ENCODE data around the gene CFAP221. TPM values are rescaled to one million over a fixed set of nuclear protein-coding genes. Genes with fewer than 3 reads are reported as not detected.

CFAP221 gene
- total and polyA plus RNA-seq, 2 experiments from 2014 or later = 0.42 to 0.65 TPM

DNA sequence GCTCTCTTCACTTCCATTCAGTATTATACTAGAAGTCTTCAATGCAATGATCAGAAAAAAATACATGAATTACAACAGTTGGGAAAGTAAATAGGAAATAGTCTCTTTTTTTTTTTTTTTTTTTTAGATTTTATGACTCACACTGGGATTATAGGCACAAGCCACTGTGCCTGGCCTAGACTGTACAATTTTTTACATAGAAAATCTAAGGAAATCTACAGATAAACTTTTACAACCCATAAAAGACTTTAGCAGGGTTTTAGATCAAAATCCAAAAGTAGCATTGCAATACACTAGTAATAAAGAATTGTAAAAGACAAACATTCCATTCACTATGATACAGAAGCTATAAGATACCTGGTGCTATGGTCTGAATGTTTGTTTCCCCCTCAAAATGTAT is 39.0 kb downstream of the CFAP221 start (continued):
- TF ChIP-seq, protein P1, sequence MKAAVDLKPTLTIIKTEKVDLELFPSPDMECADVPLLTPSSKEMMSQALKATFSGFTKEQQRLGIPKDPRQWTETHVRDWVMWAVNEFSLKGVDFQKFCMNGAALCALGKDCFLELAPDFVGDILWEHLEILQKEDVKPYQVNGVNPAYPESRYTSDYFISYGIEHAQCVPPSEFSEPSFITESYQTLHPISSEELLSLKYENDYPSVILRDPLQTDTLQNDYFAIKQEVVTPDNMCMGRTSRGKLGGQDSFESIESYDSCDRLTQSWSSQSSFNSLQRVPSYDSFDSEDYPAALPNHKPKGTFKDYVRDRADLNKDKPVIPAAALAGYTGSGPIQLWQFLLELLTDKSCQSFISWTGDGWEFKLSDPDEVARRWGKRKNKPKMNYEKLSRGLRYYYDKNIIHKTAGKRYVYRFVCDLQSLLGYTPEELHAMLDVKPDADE (IDR thresholded peaks at IDR 0.05) = no peak
- TF ChIP-seq EZH2 (IDR thresholded peaks at IDR 0.05; ENCODE audit: low read depth, unreplicated experiment) = no peak
- no peak for TF ChIP-seq JUNB (IDR thresholded peaks at IDR 0.05; ENCODE audit: unreplicated experiment)
- TF ChIP-seq CREB1 (CRISPR knock-in tag; IDR thresholded peaks at IDR 0.05; ENCODE audit: low read depth) = no peak
- TF ChIP-seq, protein P2, sequence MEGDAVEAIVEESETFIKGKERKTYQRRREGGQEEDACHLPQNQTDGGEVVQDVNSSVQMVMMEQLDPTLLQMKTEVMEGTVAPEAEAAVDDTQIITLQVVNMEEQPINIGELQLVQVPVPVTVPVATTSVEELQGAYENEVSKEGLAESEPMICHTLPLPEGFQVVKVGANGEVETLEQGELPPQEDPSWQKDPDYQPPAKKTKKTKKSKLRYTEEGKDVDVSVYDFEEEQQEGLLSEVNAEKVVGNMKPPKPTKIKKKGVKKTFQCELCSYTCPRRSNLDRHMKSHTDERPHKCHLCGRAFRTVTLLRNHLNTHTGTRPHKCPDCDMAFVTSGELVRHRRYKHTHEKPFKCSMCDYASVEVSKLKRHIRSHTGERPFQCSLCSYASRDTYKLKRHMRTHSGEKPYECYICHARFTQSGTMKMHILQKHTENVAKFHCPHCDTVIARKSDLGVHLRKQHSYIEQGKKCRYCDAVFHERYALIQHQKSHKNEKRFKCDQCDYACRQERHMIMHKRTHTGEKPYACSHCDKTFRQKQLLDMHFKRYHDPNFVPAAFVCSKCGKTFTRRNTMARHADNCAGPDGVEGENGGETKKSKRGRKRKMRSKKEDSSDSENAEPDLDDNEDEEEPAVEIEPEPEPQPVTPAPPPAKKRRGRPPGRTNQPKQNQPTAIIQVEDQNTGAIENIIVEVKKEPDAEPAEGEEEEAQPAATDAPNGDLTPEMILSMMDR (conservative IDR thresholded peaks at IDR 0.05; ENCODE audit: low read depth in 2 of 2) = no peak
- no peak for TF ChIP-seq ZNF114 (CRISPR knock-in tag; IDR thresholded peaks at IDR 0.05)

DNA sequence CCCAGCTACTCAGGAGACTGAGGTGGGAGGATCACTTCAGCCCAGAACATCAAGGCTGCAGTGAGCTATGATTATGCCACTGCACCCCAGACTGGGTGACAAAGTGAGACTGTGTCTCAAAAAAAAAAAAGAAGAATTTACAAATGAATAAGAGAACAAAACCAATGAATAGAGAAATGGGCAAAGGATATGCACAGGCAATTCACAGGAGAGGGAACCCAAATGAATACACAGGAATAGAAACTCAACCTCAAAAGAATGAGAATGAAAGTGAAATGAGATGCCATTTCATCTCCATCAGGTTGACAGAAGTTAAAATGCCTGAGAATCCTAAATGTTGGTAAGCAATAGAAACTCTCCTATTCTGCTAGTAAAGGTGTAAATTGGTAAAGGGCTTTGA is 40.2 kb downstream of the CFAP221 start:
- Mint-ChIP-seq H3K36me3 (ENCODE audit: low read depth) (peaks cover 3% of the 10 kb centered on the region; the same call in 2 of the 3 replicates), H3K4me3 (no peak overlapping the region), H3K27me3 (ENCODE audit: insufficient read depth, low read depth, poor library complexity) (no peaks in the 10 kb centered on the region), H3K4me1 (peaks cover 3% of the 10 kb centered on the region; the same call in 1 of the 3 replicates), H3K27ac (no peak overlapping the region), H3K9me3 (peaks cover 8% of the 10 kb centered on the region; the same call in 1 of the 3 replicates)
- Histone ChIP-seq H3K4me3 (no peak overlapping the region), H2AFZ (no peak overlapping the region), H3K4me1 (ENCODE audit: insufficient read depth) (no peaks in the 10 kb centered on the region), H3K27me3 (ENCODE audit: insufficient read depth) (no peaks in the 10 kb centered on the region), H3K36me3 (ENCODE audit: insufficient read depth) (no peaks in the 10 kb centered on the region), H3K27ac (ENCODE audit: low read depth) (no peak overlapping the region), H4K20me1 (replicated peaks; ENCODE audit: insufficient read depth) (no peaks in the 10 kb centered on the region), H3K4me2 (no peak overlapping the region), H3K79me2 (replicated peaks; ENCODE audit: insufficient read depth) (no peaks in the 10 kb centered on the region), H3F3A (replicated peaks; ENCODE audit: low read depth) (no peaks in the 10 kb centered on the region), H3K9me2 (ENCODE audit: insufficient read depth) (0 out of 2 replicates have a peak, but pooled peaks cover 2% of the 10 kb centered on the region)
- DNase-seq (ENCODE audit: low spot score) (no peak), ATAC-seq (no peak)
- TF ChIP-seq NANOG (IDR thresholded peaks at IDR 0.05; ENCODE audit: borderline replicate concordance) (no peak), ZNF114 (CRISPR knock-in tag; IDR thresholded peaks at IDR 0.05) (no peak), POLR2AphosphoS5 (IDR thresholded peaks at IDR 0.05; ENCODE audit: low read depth) (no peak), ZNF331 (CRISPR knock-in tag; IDR thresholded peaks at IDR 0.05; ENCODE audit: low read depth) (no peak), EZH2 (IDR thresholded peaks at IDR 0.05; ENCODE audit: low read depth, unreplicated experiment) (no peak), CREB1 (CRISPR knock-in tag; IDR thresholded peaks at IDR 0.05; ENCODE audit: low read depth) (no peak), STAT1 (IDR thresholded peaks at IDR 0.05; ENCODE audit: unreplicated experiment) (no peak), JUNB (IDR thresholded peaks at IDR 0.05; ENCODE audit: unreplicated experiment) (no peak), EZH2phosphoT487 (IDR thresholded peaks at IDR 0.05; ENCODE audit: unreplicated experiment) (no peak)
- TF ChIP-seq, protein P3, sequence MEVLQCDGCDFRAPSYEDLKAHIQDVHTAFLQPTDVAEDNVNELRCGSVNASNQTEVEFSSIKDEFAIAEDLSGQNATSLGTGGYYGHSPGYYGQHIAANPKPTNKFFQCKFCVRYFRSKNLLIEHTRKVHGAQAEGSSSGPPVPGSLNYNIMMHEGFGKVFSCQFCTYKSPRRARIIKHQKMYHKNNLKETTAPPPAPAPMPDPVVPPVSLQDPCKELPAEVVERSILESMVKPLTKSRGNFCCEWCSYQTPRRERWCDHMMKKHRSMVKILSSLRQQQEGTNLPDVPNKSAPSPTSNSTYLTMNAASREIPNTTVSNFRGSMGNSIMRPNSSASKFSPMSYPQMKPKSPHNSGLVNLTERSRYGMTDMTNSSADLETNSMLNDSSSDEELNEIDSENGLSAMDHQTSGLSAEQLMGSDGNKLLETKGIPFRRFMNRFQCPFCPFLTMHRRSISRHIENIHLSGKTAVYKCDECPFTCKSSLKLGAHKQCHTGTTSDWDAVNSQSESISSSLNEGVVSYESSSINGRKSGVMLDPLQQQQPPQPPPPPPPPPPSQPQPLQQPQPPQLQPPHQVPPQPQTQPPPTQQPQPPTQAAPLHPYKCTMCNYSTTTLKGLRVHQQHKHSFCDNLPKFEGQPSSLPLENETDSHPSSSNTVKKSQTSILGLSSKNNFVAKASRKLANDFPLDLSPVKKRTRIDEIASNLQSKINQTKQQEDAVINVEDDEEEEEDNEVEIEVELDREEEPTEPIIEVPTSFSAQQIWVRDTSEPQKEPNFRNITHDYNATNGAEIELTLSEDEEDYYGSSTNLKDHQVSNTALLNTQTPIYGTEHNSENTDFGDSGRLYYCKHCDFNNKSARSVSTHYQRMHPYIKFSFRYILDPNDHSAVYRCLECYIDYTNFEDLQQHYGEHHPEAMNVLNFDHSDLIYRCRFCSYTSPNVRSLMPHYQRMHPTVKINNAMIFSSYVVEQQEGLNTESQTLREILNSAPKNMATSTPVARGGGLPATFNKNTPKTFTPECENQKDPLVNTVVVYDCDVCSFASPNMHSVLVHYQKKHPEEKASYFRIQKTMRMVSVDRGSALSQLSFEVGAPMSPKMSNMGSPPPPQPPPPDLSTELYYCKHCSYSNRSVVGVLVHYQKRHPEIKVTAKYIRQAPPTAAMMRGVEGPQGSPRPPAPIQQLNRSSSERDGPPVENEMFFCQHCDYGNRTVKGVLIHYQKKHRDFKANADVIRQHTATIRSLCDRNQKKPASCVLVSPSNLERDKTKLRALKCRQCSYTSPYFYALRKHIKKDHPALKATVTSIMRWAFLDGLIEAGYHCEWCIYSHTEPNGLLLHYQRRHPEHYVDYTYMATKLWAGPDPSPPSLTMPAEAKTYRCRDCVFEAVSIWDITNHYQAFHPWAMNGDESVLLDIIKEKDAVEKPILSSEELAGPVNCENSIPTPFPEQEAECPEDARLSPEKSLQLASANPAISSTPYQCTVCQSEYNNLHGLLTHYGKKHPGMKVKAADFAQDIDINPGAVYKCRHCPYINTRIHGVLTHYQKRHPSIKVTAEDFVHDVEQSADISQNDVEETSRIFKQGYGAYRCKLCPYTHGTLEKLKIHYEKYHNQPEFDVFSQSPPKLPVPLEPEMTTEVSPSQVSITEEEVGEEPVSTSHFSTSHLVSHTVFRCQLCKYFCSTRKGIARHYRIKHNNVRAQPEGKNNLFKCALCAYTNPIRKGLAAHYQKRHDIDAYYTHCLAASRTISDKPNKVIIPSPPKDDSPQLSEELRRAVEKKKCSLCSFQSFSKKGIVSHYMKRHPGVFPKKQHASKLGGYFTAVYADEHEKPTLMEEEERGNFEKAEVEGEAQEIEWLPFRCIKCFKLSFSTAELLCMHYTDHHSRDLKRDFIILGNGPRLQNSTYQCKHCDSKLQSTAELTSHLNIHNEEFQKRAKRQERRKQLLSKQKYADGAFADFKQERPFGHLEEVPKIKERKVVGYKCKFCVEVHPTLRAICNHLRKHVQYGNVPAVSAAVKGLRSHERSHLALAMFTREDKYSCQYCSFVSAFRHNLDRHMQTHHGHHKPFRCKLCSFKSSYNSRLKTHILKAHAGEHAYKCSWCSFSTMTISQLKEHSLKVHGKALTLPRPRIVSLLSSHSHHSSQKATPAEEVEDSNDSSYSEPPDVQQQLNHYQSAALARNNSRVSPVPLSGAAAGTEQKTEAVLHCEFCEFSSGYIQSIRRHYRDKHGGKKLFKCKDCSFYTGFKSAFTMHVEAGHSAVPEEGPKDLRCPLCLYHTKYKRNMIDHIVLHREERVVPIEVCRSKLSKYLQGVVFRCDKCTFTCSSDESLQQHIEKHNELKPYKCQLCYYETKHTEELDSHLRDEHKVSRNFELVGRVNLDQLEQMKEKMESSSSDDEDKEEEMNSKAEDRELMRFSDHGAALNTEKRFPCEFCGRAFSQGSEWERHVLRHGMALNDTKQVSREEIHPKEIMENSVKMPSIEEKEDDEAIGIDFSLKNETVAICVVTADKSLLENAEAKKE (CRISPR knock-in tag; IDR thresholded peaks at IDR 0.05) = no peak
- TF ChIP-seq, protein P4, sequence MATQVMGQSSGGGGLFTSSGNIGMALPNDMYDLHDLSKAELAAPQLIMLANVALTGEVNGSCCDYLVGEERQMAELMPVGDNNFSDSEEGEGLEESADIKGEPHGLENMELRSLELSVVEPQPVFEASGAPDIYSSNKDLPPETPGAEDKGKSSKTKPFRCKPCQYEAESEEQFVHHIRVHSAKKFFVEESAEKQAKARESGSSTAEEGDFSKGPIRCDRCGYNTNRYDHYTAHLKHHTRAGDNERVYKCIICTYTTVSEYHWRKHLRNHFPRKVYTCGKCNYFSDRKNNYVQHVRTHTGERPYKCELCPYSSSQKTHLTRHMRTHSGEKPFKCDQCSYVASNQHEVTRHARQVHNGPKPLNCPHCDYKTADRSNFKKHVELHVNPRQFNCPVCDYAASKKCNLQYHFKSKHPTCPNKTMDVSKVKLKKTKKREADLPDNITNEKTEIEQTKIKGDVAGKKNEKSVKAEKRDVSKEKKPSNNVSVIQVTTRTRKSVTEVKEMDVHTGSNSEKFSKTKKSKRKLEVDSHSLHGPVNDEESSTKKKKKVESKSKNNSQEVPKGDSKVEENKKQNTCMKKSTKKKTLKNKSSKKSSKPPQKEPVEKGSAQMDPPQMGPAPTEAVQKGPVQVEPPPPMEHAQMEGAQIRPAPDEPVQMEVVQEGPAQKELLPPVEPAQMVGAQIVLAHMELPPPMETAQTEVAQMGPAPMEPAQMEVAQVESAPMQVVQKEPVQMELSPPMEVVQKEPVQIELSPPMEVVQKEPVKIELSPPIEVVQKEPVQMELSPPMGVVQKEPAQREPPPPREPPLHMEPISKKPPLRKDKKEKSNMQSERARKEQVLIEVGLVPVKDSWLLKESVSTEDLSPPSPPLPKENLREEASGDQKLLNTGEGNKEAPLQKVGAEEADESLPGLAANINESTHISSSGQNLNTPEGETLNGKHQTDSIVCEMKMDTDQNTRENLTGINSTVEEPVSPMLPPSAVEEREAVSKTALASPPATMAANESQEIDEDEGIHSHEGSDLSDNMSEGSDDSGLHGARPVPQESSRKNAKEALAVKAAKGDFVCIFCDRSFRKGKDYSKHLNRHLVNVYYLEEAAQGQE (IDR thresholded peaks at IDR 0.05; ENCODE audit: unreplicated experiment) = no peak

Measured in GM23338 (cell line).